ENCODE measurements around the gene SIM2.

SIM2 gene

DNA sequence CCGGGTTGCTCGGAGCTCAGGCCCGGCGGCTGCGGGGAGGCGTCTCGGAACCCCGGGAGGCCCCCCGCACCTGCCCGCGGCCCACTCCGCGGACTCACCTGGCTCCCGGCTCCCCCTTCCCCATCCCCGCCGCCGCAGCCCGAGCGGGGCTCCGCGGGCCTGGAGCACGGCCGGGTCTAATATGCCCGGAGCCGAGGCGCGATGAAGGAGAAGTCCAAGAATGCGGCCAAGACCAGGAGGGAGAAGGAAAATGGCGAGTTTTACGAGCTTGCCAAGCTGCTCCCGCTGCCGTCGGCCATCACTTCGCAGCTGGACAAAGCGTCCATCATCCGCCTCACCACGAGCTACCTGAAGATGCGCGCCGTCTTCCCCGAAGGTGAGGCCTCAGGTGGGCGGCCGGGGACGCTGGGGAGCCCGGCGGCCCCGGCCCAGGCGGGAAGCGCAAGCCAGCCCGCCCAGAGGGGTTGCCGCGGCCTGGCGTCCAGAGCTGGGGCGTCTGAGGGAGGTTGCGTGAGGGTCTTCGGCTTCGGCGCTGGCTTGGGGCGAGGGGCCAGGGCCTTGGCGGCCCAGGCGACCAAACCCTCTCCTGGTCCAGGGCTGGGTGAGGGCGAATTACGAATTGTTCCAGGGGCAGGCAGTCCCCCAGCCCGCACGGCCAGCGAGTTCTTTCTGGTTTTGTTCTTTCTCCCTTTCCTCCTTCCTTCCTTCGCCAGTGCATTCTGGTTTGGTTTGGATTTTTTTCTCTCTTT is 805 bp downstream of the SIM2 start:
- Mint-ChIP-seq H3K27me3 (peaks cover 56 to 88% of the 10 kb centered on the region in 2 donors), H3K9me3 (no peaks in the 10 kb centered on the region), H3K4me3 (peak overlapping the region; percentile 55 to 60), H3K4me1 (ENCODE audit: low read depth in 2 of 2) (peaks cover 7 to 8% of the 10 kb centered on the region in 2 donors), H3K36me3 (ENCODE audit: insufficient read depth) (peaks cover 3% of the 10 kb centered on the region), H3K27ac (no peak overlapping the region)
- no peak for ATAC-seq (replicated peaks)
- no peak for DNase-seq

DNA sequence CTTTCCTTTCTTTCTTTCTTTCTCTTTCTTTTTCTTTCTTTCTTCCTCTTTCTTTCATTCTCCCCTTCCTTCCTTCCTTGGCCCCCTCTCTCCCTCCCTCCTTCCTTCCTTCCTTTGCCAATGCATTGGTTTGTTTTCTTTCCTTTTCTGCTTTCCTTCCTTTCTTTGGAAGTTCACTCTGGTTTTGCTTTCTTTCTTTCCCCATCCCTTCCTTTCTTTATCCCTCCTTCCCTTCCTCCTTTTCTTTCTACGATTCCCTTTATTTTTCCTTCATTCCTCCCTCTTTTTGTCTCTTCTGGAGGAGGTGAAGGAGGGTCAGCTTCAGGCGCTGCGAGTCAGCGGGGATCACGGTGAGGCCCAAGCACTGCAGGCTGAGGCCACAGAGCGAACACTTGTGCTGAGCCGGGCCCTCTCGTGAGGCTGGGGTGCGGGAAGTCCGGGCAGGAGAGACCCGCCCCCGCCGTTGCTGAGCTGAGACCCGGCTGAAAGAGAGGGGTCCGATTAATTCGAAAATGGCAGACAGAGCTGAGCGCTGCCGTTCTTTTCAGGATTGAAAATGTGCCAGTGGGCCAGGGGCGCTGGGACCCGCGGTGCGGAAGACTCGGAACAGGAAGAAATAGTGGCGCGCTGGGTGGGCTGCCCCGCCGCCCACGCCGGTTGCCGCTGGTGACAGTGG is 1.5 kb downstream of the SIM2 start:
- peaks cover 3% of the 10 kb centered on the region for H3K36me3 Mint-ChIP-seq (ENCODE audit: insufficient read depth)
- H3K4me3 Mint-ChIP-seq: peak overlapping the region; percentile 55 to 60
- peaks cover 12 to 13% of the 10 kb centered on the region in 2 donors for H3K4me1 Mint-ChIP-seq (ENCODE audit: low read depth in 2 of 2)
- H3K27me3 Mint-ChIP-seq: peaks cover 56 to 88% of the 10 kb centered on the region in 2 donors
- H3K27ac Mint-ChIP-seq: no peak overlapping the region
- no peaks in the 10 kb centered on the region for H3K9me3 Mint-ChIP-seq
- ATAC-seq (replicated peaks) (no peak), DNase-seq (no peak)

DNA sequence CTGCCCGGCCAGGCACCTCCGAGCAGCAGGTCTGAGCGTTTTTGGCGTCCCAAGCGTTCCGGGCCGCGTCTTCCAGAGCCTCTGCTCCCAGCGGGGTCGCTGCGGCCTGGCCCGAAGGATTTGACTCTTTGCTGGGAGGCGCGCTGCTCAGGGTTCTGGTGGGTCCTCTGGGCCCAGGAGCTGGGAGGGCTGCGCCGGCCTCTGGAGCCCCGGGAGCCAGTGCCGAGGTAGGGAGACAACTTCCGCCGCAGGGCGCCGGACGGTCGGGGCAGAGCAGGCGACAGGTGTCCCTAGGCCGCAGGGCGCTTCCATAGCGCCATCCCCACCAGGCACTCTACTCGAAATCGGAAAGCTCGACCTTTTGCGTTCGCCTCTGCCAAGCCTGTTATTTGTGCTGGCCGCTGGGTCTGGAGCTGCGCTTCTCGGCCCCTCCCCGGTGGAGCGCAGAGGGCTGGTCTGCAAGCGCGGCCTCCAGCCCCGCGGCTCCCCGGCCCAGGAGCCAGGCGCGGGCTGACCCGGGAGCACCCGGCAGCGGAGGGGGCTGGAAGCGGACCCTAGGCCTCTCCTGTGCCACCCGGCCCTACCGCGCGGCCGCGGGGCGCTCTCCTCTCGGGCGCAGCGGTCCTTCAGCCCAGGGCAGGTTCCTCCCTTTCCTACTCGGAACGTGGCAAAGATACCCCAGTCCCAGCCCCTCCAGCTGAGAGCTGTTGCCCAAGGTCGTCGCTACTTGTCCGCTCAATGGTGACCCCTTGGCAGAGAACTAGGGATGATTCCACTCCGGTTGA is 2.2 kb downstream of the SIM2 start:
- H3K36me3 Mint-ChIP-seq (ENCODE audit: insufficient read depth): no peaks in the 10 kb centered on the region
- H3K4me1 Mint-ChIP-seq (ENCODE audit: low read depth in 2 of 2): peaks cover 18 to 19% of the 10 kb centered on the region in 2 donors
- H3K4me3 Mint-ChIP-seq: peak overlapping the region in 1 of 2 donors; percentile 15
- no peak for DNase-seq
- no peaks in the 10 kb centered on the region for H3K9me3 Mint-ChIP-seq
- no peak overlapping the region for H3K27ac Mint-ChIP-seq
- no peak for ATAC-seq (replicated peaks)
- H3K27me3 Mint-ChIP-seq: peaks cover 56 to 88% of the 10 kb centered on the region in 2 donors

DNA sequence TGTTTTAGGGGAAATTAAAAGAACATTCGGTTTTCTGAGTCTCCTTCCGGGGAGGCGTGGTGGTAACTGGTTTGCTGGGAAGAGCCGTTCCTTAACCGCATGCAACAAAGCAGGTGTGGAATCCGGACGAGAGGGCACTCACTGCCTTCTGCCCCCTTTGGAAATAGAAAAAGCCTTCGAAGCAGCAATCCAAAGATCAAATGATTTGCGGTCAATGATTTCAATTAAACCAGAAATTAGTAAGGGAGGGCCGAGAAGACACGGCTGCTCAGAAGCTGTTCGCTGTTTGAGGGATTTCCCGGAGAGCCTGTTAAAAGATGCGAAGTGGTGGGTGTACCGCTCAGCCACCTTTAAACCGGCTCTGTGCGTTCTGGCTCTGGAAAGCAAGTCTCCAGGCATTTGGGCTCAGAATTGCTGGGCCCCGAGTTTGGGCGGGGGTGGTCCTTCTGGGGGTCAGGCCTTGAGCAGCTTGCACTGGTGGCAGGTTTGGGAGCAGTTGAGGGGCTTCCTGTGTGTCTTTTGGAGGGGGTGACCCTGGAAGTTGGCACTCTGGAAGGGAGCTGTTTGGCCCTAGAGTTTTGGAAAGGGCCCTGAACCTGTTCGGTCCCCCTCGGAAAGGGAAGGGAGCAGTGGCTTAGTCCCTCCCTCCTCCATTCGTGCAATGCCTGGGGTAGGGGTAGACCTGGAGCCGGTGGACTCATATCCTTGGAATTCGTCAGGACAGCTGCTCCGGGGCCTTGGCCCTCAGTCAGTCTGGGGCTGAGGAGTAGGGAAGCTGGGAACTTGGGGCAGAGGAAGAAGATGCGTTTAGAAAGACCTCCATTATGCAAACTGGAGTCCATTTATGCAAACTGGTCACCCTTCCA is 3.1 kb downstream of the SIM2 start:
- Mint-ChIP-seq H3K27me3 (peaks cover 56 to 88% of the 10 kb centered on the region in 2 donors), H3K4me3 (peak overlapping the region in 1 of 2 donors; percentile 15), H3K27ac (no peak overlapping the region), H3K4me1 (ENCODE audit: low read depth in 2 of 2) (peaks cover 24 to 25% of the 10 kb centered on the region in 2 donors), H3K36me3 (ENCODE audit: insufficient read depth) (no peaks in the 10 kb centered on the region), H3K9me3 (no peaks in the 10 kb centered on the region)
- ATAC-seq (replicated peaks) (no peak), DNase-seq (no peak)

DNA sequence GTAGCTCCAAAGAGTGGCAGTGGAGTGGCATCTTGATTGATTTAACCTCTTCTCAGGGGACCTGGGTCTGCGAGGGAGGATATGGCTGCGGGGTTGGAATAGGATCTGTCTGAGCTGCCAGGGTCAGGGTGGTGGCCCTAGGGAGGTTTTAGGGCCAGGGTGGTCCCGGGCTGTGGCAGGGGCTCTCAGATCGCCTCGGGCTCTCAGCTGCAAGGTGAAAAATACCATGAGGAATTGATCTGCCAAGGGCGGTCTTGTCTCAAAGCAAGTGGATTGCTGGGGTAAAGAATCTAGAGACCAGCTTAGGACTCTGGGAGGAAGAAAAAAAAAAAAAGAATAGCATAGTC is 3.7 kb downstream of the SIM2 start:
- peaks cover 58 to 88% of the 10 kb centered on the region in 2 donors for H3K27me3 Mint-ChIP-seq
- no peaks in the 10 kb centered on the region for H3K9me3 Mint-ChIP-seq
- H3K4me3 Mint-ChIP-seq: no peak overlapping the region
- no peak overlapping the region for H3K27ac Mint-ChIP-seq
- H3K36me3 Mint-ChIP-seq (ENCODE audit: insufficient read depth): no peaks in the 10 kb centered on the region
- DNase-seq (no peak), ATAC-seq (replicated peaks) (no peak)
- H3K4me1 Mint-ChIP-seq (ENCODE audit: low read depth in 2 of 2): peaks cover 24 to 25% of the 10 kb centered on the region in 2 donors

DNA sequence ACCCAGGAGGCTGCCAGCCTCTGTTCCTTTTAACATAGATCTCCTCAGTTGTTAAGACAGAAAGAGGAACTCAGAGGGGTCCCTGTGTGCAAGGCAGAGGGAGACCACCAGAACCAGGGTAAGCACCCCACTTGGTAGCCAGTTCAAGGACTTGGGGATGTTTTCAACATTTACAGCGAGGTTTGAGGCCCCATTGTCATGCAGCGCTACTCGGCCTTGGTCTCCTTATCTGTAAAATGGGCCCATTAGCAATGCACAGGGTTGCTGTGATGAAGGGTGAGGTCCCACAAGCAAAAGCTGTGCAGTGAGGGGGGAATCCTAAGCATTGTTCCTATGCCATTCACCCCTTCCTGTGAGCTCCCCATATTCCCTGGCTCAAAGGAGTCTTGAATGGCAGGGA is 4.2 kb downstream of the SIM2 start:
- no peaks in the 10 kb centered on the region for H3K9me3 Mint-ChIP-seq
- no peaks in the 10 kb centered on the region for H3K36me3 Mint-ChIP-seq (ENCODE audit: insufficient read depth)
- peaks cover 24 to 25% of the 10 kb centered on the region in 2 donors for H3K4me1 Mint-ChIP-seq (ENCODE audit: low read depth in 2 of 2)
- no peak for DNase-seq
- no peak for ATAC-seq (replicated peaks)
- no peak overlapping the region for H3K27ac Mint-ChIP-seq
- no peak overlapping the region for H3K4me3 Mint-ChIP-seq
- peaks cover 60 to 88% of the 10 kb centered on the region in 2 donors for H3K27me3 Mint-ChIP-seq

DNA sequence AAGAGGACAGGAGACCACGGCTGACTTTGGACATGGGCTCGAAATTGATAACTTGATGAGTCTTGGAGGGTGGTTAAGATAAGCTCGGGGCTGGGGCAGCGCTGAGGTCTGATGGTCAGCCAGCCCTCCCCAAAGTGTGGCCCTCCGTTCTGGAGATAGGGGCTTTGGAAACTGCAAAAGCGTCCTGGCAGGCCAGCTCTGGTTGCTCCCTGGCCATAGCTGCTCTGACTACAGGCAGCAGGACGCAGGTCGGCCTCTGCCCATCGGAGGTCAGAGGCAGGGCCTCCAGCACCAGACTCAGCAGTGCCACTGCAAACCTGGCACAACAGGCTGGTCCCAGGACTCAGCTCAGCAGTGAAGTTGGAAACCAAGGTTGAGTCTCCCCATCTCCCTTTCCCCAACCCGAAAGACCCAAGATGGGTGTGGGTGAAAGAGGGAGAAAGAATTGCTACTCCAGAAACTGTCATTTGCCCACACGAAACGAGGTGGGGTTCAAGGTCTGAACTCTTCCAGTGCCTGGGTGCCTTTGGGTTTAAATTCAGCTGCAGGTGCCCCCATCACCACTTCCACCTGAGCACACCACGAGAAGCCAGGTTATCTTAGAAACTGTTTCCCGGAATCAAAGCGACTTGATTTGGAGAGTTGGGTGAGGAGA is 4.8 kb downstream of the SIM2 start:
- ATAC-seq (replicated peaks): no peak
- H3K9me3 Mint-ChIP-seq: no peaks in the 10 kb centered on the region
- H3K36me3 Mint-ChIP-seq (ENCODE audit: insufficient read depth): no peaks in the 10 kb centered on the region
- H3K4me3 Mint-ChIP-seq: peak overlapping the region in 1 of 2 donors; percentile 46
- peaks cover 66 to 91% of the 10 kb centered on the region in 2 donors for H3K27me3 Mint-ChIP-seq
- DNase-seq: no peak
- H3K27ac Mint-ChIP-seq: no peak overlapping the region
- peaks cover 24 to 29% of the 10 kb centered on the region in 2 donors for H3K4me1 Mint-ChIP-seq (ENCODE audit: low read depth in 2 of 2)

DNA sequence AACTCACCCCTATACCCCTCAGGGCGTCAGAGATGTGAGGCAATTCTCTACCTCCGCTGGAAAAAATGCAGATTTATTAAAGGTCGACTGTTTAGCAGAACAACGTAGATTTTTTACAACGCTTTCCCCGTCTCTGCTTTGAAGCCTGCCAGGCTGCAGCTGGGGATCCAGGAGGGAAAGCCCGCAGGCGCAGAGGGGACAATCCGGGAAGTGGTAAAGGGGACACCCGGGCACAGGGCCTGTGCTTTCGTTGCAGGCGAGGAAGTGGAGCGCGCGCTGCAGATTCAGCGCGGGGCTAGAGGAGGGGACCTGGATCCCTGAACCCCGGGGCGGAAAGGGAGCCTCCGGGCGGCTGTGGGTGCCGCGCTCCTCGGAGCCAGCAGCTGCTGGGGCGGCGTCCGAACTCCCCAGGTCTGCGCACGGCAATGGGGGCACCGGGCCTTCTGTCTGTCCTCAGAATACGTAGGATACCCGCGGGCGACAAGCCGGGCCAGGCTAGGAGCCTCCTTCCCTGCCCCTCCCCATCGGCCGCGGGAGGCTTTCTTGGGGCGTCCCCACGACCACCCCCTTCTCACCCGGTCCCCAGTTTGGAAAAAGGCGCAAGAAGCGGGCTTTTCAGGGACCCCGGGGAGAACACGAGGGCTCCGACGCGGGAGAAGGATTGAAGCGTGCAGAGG is 5.5 kb downstream of the SIM2 start:
- peaks cover 69 to 98% of the 10 kb centered on the region in 2 donors for H3K27me3 Mint-ChIP-seq
- H3K9me3 Mint-ChIP-seq: no peaks in the 10 kb centered on the region
- ATAC-seq (replicated peaks) (no peak), DNase-seq (no peak)
- H3K27ac Mint-ChIP-seq: no peak overlapping the region
- H3K4me3 Mint-ChIP-seq: peak overlapping the region in 1 of 2 donors; percentile 46
- no peaks in the 10 kb centered on the region for H3K36me3 Mint-ChIP-seq (ENCODE audit: insufficient read depth)
- H3K4me1 Mint-ChIP-seq (ENCODE audit: low read depth in 2 of 2): peaks cover 24 to 31% of the 10 kb centered on the region in 2 donors

DNA sequence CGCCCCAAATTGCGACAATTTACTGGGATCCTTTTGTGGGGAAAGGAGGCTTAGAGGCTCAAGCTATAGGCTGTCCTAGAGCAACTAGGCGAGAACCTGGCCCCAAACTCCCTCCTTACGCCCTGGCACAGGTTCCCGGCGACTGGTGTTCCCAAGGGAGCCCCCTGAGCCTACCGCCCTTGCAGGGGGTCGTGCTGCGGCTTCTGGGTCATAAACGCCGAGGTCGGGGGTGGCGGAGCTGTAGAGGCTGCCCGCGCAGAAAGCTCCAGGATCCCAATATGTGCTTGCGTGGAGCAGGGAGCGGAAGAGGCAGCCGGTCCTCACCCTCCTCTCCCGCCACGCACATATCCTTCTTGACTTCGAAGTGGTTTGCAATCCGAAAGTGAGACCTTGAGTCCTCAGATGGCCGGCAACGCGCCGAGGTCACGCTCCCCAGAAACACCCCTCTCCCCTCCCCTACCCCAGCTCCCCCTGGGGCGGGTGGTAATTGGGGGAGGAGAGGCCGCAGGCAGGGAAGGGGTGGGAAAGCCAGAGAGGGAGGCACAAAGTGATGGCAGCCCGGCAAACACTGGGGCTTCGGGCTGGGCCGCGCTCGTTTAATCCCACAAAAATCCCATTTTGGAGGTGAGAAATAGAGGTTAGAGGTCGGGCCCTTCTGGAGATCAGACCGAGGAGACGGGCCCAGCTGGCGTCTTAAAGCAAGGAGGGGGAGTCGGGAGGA is 6.2 kb downstream of the SIM2 start:
- Mint-ChIP-seq H3K27ac (no peak overlapping the region), H3K36me3 (ENCODE audit: insufficient read depth) (no peaks in the 10 kb centered on the region), H3K4me3 (peak overlapping the region; percentile 9 to 21), H3K4me1 (ENCODE audit: low read depth in 2 of 2) (peaks cover 21 to 36% of the 10 kb centered on the region in 2 donors), H3K27me3 (peaks cover 72 to 100% of the 10 kb centered on the region in 2 donors), H3K9me3 (no peaks in the 10 kb centered on the region)
- ATAC-seq (replicated peaks) (no peak), DNase-seq (no peak)

DNA sequence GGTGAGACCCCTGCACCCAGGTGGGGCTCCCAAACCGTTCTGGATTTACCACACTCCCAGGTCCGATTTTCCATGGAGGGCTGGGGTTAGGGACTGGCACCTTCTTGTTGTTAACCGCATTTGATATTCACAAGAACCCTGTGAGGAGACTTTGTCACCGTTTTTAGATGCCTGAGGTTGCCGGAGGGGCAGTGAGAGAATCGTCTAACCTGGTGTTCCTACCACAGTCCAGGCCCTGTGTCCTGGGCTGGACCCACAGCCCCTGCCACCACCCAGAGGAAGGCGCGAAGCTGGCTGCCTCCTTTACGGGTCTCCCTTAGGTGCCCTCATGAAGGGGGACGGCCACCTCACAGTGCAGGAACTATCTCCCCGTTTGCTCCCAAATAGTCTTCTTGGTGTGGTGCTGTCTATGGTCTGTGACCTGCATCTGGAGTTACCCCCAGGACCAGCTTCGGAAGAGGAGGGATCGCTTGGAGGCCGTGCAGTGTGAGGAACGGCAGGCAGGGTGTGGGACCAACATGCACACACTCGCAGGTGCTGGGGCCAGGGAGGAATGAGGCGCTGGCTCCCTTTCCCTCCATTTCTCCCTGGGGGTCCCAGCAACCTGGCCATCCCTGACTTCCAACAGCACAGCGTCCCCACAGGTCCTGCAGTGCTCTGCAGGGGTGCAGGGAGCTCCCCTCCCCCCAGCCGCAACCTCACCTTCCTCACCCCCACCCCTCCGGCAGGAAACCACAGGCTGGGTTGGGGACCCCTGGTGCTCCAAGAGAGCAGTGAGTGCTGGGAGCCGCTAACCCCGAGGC is 7.0 kb downstream of the SIM2 start:
- H3K4me3 Mint-ChIP-seq: peak overlapping the region; percentile 9 to 56
- DNase-seq: no peak
- H3K4me1 Mint-ChIP-seq (ENCODE audit: low read depth in 2 of 2): peaks cover 15 to 30% of the 10 kb centered on the region in 2 donors
- H3K9me3 Mint-ChIP-seq: no peaks in the 10 kb centered on the region
- H3K27ac Mint-ChIP-seq: no peak overlapping the region
- no peaks in the 10 kb centered on the region for H3K36me3 Mint-ChIP-seq (ENCODE audit: insufficient read depth)
- peaks cover 70 to 100% of the 10 kb centered on the region in 2 donors for H3K27me3 Mint-ChIP-seq
- no peak for ATAC-seq (replicated peaks)

DNA sequence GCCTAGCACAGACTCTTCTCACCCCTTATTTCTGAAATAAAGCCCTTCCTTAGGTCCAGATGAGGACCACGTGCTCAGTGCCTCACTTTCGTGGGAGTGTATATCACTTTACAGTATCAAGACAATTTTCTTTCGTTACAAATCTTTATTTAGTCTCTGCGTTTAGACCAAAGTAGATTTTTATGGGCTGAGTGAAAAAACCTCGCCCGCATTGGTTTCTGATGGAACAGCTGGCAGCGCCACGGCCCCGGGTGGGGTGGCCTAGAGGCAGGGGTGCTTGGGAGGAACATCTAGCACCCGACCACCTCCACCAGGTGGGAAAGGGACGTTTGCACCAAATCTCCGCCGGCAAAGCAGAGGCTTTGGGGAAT is 7.6 kb downstream of the SIM2 start:
- peaks cover 15 to 30% of the 10 kb centered on the region in 2 donors for H3K4me1 Mint-ChIP-seq (ENCODE audit: low read depth in 2 of 2)
- H3K4me3 Mint-ChIP-seq: peak overlapping the region; percentile 9 to 56
- no peak overlapping the region for H3K27ac Mint-ChIP-seq
- peaks cover 73 to 100% of the 10 kb centered on the region in 2 donors for H3K27me3 Mint-ChIP-seq
- no peaks in the 10 kb centered on the region for H3K9me3 Mint-ChIP-seq
- DNase-seq: no peak
- no peak for ATAC-seq (replicated peaks)
- H3K36me3 Mint-ChIP-seq (ENCODE audit: insufficient read depth): no peaks in the 10 kb centered on the region
